ENCODE measurements around the gene NAALAD2.
"Not testable (repeated sequence)": the region's sequence is repeated elsewhere in the genome, so short reads cannot be mapped to it uniquely, and the experiment has no call there.

Gene NAALAD2

GRCh38 chr11:90235526-90235925, 101.1 kb downstream of the NAALAD2 start:
- no peak overlapping the region for H3K27ac ChIP-seq
- CTCF ChIA-PET = no interaction called here
- POLR2A ChIA-PET (ENCODE audit: low non-redundant PET) = no interaction called here
- TF ChIP-seq CTCF (conservative IDR thresholded peaks at IDR 0.05; ENCODE audit: low read depth) = no peak
- no peak for DNase-seq (ENCODE audit: low spot score)

GRCh38 chr11:90237004-90237403, 102.5 kb downstream of the NAALAD2 start:
- ChIA-PET POLR2A (ENCODE audit: low non-redundant PET) (no interaction called here), CTCF (interaction anchor here (0.7 kb wide), 2 partner anchors 12 to 927 kb away, joined by 3 to 5 read pairs; no protein-coding TSS in a partner anchor)
- no peak for DNase-seq (ENCODE audit: low spot score)
- no peak for TF ChIP-seq CTCF (conservative IDR thresholded peaks at IDR 0.05; ENCODE audit: low read depth)
- no peak overlapping the region for H3K27ac ChIP-seq

- CTCF ChIA-PET = not testable (repeated sequence)
Observed at GRCh38 chr11:90239967-90240636, 105.6 kb downstream of the NAALAD2 start.

GRCh38 chr11:90241414-90241813, 107.0 kb downstream of the NAALAD2 start:
- ChIA-PET POLR2A (ENCODE audit: low non-redundant PET) (no interaction called here), CTCF (no interaction called here)
- no peak for TF ChIP-seq CTCF (conservative IDR thresholded peaks at IDR 0.05; ENCODE audit: low read depth)
- no peak overlapping the region for H3K27ac ChIP-seq
- no peak for DNase-seq (ENCODE audit: low spot score)

More at GRCh38 chr11:90239967-90240636, 105.6 kb downstream of the NAALAD2 start:
- DNase-seq (ENCODE audit: low spot score); H3K27ac ChIP-seq; POLR2A ChIA-PET (ENCODE audit: low non-redundant PET): not testable (repeated sequence)

Measured in RWPE1 (cell line).